NCI-H1092 treated with DMSO at 0.1 percent for 48 hours (cell line): Measurements from ENCODE around the gene C22orf42.
"Not testable (repeated sequence)": the region's sequence is repeated elsewhere in the genome, so short reads cannot be mapped to it uniquely, and the experiment has no call there.

ENCODE experiments used
- DNase-seq: peaks from one replicate; lab custom pipeline; 2025; lab: John Stamatoyannopoulos, UW

C22orf42 gene

GRCh38 chr22:32134796-32135195, 24.3 kb downstream of the C22orf42 start:
- DNase-seq, result not testable (repeated sequence)

GRCh38 chr22:32132783-32133182, 26.3 kb downstream of the C22orf42 start:
- DNase-seq, result no peak

GRCh38 chr22:32132126-32132525, 27.0 kb downstream of the C22orf42 start:
- DNase-seq, result no peak

GRCh38 chr22:32130464-32130863, 28.6 kb downstream of the C22orf42 start:
- no peak for DNase-seq

GRCh38 chr22:32127904-32128303, 31.2 kb downstream of the C22orf42 start:
- no peak for DNase-seq

GRCh38 chr22:32123657-32124056, 35.4 kb downstream of the C22orf42 start:
- DNase-seq, result no peak

GRCh38 chr22:32122899-32123298, 36.2 kb downstream of the C22orf42 start:
- no peak for DNase-seq

- no peak for DNase-seq
These were observed 38.5 kb downstream of the C22orf42 start for GRCh38 chr22:32120603-32121002.

GRCh38 chr22:32119568-32120235, 39.4 kb downstream of the C22orf42 start:
- DNase-seq, result no peak

- no peak for DNase-seq
These were observed 46.7 kb downstream of the C22orf42 start for GRCh38 chr22:32112380-32112779.

- DNase-seq, result no peak
These were observed 52.2 kb downstream of the C22orf42 start for GRCh38 chr22:32106930-32107329.

GRCh38 chr22:32103658-32104315, 55.3 kb downstream of the C22orf42 start:
- DNase-seq, result no peak

- DNase-seq, result no peak
These were observed 58.4 kb downstream of the C22orf42 start for GRCh38 chr22:32100711-32101110.
